Coronary artery (tissue), 2 donors: ENCODE data around the gene PMAIP1.

ENCODE experiments used
- DNase-seq: peaks from one replicate; pipeline ENCODE4 v3.0.0-alpha.2; 2017; ENCODE audit warnings: low spot score
- H3K27ac ChIP-seq, 2 donors: fragments of 200-600 bp; sonication (generic); one replicate each; pipeline ENCODE4 v1.5.1; 2016 to 2019
- H3K4me3 ChIP-seq: fragments of 200-600 bp; sonication (generic); 2 replicates; pipeline ENCODE4 v1.5.1; 2016; ENCODE audit warnings: mild to moderate bottlenecking, moderate library complexity
- TF ChIP-seq, protein P1 (sequence below): fragments of 200-600 bp; sonication (generic); IDR thresholded peaks from one replicate; pipeline ENCODE4 v1.5.1; 2019; ENCODE audit warnings: antibody characterized with exemption

The PMAIP1 gene

GRCh38 chr18:59902131-59902992 lies 2.6 kb downstream of the PMAIP1 start:
- H3K4me3 ChIP-seq, result no peak overlapping the region
- H3K27ac ChIP-seq, result no peak overlapping the region
- TF ChIP-seq, protein P1, sequence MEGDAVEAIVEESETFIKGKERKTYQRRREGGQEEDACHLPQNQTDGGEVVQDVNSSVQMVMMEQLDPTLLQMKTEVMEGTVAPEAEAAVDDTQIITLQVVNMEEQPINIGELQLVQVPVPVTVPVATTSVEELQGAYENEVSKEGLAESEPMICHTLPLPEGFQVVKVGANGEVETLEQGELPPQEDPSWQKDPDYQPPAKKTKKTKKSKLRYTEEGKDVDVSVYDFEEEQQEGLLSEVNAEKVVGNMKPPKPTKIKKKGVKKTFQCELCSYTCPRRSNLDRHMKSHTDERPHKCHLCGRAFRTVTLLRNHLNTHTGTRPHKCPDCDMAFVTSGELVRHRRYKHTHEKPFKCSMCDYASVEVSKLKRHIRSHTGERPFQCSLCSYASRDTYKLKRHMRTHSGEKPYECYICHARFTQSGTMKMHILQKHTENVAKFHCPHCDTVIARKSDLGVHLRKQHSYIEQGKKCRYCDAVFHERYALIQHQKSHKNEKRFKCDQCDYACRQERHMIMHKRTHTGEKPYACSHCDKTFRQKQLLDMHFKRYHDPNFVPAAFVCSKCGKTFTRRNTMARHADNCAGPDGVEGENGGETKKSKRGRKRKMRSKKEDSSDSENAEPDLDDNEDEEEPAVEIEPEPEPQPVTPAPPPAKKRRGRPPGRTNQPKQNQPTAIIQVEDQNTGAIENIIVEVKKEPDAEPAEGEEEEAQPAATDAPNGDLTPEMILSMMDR, result no peak
- DNase-seq, result no peak

DNA sequence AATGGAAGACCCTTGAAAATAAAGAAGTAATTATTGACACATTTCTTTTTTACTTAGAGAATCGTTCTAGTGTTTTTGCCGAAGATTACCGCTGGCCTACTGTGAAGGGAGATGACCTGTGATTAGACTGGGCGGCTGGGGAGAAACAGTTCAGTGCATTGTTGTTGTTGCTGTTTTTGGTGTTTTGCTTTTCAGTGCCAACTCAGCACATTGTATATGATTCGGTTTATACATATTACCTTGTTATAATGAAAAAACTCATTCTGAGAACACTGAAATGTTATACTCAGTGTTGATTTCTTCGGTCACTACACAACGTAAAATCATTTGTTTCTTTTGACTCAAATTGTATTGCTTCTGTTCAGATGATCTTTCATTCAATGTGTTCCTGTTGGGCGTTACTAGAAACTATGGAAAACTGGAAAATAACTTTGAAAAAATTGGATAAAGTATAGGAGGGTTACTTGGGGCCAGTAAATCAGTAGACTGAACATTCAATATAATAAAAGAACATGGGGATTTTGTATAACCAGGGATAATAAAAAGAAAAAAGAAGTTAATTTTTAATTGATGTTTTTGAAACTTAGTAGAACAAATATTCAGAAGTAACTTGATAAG lies 3.3 kb downstream of the PMAIP1 start:
- TF ChIP-seq, protein P1, result no peak
- no peak overlapping the region for H3K4me3 ChIP-seq
- no peak for DNase-seq
- no peak overlapping the region for H3K27ac ChIP-seq

DNA sequence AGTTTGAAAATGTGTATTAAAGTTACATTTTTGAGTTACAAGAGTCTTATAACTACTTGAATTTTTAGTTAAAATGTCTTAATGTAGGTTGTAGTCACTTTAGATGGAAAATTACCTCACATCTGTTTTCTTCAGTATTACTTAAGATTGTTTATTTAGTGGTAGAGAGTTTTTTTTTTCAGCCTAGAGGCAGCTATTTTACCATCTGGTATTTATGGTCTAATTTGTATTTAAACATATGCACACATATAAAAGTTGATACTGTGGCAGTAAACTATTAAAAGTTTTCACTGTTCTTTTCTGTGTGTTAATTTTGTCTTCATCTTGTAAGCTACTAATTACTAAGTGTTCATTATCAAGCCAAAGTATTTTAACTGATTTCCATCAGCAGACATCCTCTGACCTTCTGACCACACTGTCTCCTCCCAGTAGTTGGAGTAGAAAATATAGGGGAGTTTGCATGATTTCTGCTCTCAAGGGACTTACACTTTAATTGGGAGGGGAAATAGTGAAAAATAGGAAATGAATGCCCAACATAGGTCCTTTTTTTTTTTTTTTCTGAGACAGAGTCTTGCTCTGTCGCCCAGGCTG lies 4.3 kb downstream of the PMAIP1 start:
- DNase-seq, result no peak
- TF ChIP-seq, protein P1, result no peak
- Histone ChIP-seq H3K4me3 (no peak overlapping the region), H3K27ac (no peak overlapping the region)

DNA sequence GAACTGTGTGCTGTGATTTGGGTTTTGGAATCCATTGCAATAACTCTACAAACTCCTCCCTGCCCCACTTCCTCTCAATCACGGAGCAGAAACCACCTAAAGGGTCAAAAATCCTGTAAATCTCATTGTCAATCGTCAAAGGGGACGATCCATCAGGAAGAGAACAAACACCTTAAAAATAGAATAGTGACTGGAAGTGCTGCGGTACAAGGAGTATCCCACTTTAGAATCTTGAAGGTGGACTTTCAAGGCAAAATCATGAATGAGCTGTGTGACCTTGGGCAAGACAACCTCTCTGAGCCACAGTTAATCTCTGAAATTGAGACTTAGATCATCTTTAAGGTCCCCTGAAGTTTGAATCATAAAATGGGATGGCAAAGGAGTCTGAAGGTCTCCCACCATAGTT lies 5.9 kb downstream of the PMAIP1 start:
- H3K27ac ChIP-seq, result no peak overlapping the region

DNA sequence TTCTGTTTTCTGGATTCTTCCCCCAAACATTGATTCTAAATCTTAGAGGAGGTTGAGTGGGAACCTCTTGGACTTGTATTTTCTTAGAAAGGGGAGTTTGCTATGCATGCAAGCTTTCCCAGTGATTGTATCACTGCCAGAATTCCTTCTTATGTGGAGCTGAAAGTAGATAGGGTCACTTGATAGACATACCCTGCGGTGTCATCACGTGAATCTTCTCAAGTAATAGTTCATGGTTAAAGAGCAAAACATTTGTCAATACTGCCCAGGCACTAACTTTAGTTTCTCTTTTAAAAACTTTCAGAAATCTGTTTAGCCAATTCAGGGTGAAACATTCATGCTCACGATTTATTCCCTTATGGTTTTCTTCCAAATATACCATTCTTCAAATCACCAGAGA lies 6.4 kb downstream of the PMAIP1 start:
- no peak overlapping the region for H3K4me3 ChIP-seq

More for the DNA sequence above, 5.9 kb downstream of the PMAIP1 start:
- no peak for DNase-seq
- TF ChIP-seq, protein P1, result no peak
- H3K4me3 ChIP-seq, result no peak overlapping the region

DNA sequence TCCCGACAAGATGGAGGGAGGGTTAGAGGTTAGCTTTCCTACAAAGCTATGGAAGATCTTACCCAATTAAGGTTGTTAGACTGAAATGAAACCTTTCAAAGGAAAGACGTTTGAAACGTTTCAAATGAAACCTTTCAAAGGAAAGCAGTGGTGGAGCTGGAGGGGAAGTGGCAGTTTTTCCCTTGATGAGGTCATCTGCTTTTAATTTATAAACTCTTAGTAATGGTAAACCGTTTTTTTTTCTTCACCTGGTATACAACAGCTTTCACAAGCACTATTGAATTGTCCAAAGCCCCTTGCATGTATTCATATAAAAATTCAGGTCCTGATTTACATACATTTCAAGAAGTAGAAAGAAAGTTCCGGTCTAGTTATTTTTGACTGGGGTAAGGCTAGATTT lies 7.4 kb downstream of the PMAIP1 start:
- Histone ChIP-seq H3K4me3 (no peak overlapping the region), H3K27ac (no peak overlapping the region)
- DNase-seq, result no peak
- TF ChIP-seq, protein P1, result no peak

More for the DNA sequence above, 6.4 kb downstream of the PMAIP1 start:
- TF ChIP-seq, protein P1, result no peak
- no peak overlapping the region for H3K27ac ChIP-seq
- no peak for DNase-seq
